HEK293T (cell line): ENCODE data around the gene TTC19.

Source experiments
- ARNT ChIP-seq: fragments of 450-650 bp; IDR thresholded peaks from 2 replicates; pipeline ENCODE4 v1.6.1; 2017; ENCODE audit warnings: mild to moderate bottlenecking
- BHLHE40 ChIP-seq: fragments of 450-650 bp; IDR thresholded peaks from 2 replicates; pipeline ENCODE4 v1.6.1; 2016; ENCODE audit warnings: mild to moderate bottlenecking, moderate library complexity, borderline replicate concordance
- ELF4 ChIP-seq: fragments of 450-650 bp; IDR thresholded peaks from 2 replicates; pipeline ENCODE4 v1.6.1; 2017; ENCODE audit warnings: antibody characterized with exemption
- FOXA1 ChIP-seq: fragments of 450-650 bp; IDR thresholded peaks from 2 replicates; pipeline ENCODE4 v1.6.1; 2016; ENCODE audit warnings: mild to moderate bottlenecking
- FOXK2 ChIP-seq: fragments of 450-650 bp; IDR thresholded peaks from 2 replicates; pipeline ENCODE4 v1.6.1; 2016; ENCODE audit warnings: mild to moderate bottlenecking
- FOXM1 ChIP-seq: fragments of 450-650 bp; IDR thresholded peaks from 2 replicates; pipeline ENCODE4 v1.6.1; 2017; ENCODE audit warnings: mild to moderate bottlenecking, borderline replicate concordance
- HDGF ChIP-seq: fragments of 450-650 bp; IDR thresholded peaks from 2 replicates; pipeline ENCODE4 v1.6.1; 2017; ENCODE audit warnings: antibody characterized with exemption, borderline replicate concordance
- L3MBTL2 ChIP-seq: fragments of 450-650 bp; conservative IDR thresholded peaks from 2 replicates; pipeline ENCODE4 v1.6.1; 2016; ENCODE audit warnings: mild to moderate bottlenecking
- LEF1 ChIP-seq: fragments of 450-650 bp; IDR thresholded peaks from 2 replicates; pipeline ENCODE4 v1.6.1; 2017; ENCODE audit warnings: mild to moderate bottlenecking, borderline replicate concordance
- NFRKB ChIP-seq: fragments of 450-650 bp; IDR thresholded peaks from 2 replicates; pipeline ENCODE4 v1.6.1; 2016; ENCODE audit warnings: mild to moderate bottlenecking, moderate library complexity
- SP1 ChIP-seq: fragments of 450-650 bp; IDR thresholded peaks from 2 replicates; pipeline ENCODE4 v1.6.1; 2017
- SUZ12 ChIP-seq: fragments of 450-650 bp; IDR thresholded peaks from 2 replicates; pipeline ENCODE4 v1.6.1; 2016; ENCODE audit warnings: mild to moderate bottlenecking
- TARDBP ChIP-seq: fragments of 450-650 bp; IDR thresholded peaks from 2 replicates; pipeline ENCODE4 v1.6.1; 2016
- TF ChIP-seq, protein P1 (sequence below): fragments of 450-650 bp; IDR thresholded peaks from 2 replicates; pipeline ENCODE4 v1.6.1; 2016

DNA sequence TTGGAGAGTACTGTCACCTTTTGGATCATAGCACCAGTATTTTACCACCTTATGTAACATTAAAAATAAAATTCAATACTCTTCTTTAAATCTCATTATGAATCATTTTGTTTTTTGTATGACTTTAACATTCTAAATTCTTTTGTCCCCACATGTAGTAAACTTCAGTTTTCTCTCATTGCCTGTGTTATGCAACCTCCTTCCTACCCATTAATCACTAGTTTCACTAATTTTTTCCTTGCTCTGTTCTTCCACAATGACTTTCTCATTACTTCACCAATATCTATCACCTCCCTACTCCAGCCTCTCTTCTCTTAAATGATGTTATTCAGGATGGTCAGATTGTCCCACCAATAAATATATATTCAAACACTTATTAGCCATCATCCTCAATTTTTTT, 68.7 kb downstream of the TTC19 start:
- TF ChIP-seq SP1 (no peak), LEF1 (no peak), ELF4 (no peak), TARDBP (no peak), ARNT (no peak), FOXK2 (no peak), FOXA1 (no peak), BHLHE40 (no peak), L3MBTL2 (no peak), HDGF (no peak), FOXM1 (no peak), SUZ12 (no peak), NFRKB (no peak)
- TF ChIP-seq, protein P1, sequence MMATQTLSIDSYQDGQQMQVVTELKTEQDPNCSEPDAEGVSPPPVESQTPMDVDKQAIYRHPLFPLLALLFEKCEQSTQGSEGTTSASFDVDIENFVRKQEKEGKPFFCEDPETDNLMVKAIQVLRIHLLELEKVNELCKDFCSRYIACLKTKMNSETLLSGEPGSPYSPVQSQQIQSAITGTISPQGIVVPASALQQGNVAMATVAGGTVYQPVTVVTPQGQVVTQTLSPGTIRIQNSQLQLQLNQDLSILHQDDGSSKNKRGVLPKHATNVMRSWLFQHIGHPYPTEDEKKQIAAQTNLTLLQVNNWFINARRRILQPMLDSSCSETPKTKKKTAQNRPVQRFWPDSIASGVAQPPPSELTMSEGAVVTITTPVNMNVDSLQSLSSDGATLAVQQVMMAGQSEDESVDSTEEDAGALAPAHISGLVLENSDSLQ, result no peak
